MM.1S (cell line): Measurements from ENCODE around the gene YPEL5.

Experiments
- DNase-seq: peaks from one replicate; pipeline ENCODE4 v3.0.0-alpha.2; 2015
- H2AFZ ChIP-seq: fragments of 300-600 bp; sonication (generic); 2 replicates; pipeline ENCODE4 v1.6.0; 2016; ENCODE audit warnings: antibody characterized with exemption, low read length
- H3F3A ChIP-seq: fragments of 300-600 bp; sonication (generic); 2 replicates; pipeline ENCODE4 v1.6.1; 2016; ENCODE audit warnings: mild to moderate bottlenecking, antibody characterized with exemption, low read length, moderate library complexity, mixed read lengths; ENCODE audit not compliant: insufficient read depth
- H3K27ac ChIP-seq: fragments of 300-600 bp; sonication (generic); 2 replicates; pipeline ENCODE4 v1.5.1; 2016; ENCODE audit warnings: mild to moderate bottlenecking, low read length
- H3K27me3 ChIP-seq: fragments of 300-600 bp; sonication (generic); replicated peaks from 2 replicates; pipeline ENCODE4 v1.6.0; 2016; ENCODE audit warnings: low read length; ENCODE audit not compliant: insufficient read depth
- H3K36me3 ChIP-seq: fragments of 300-600 bp; sonication (generic); replicated peaks from 2 replicates; pipeline ENCODE4 v1.6.1; 2016; ENCODE audit warnings: mild to moderate bottlenecking, low read length, mixed read lengths; ENCODE audit not compliant: insufficient read depth
- H3K4me1 ChIP-seq: fragments of 300-600 bp; sonication (generic); 2 replicates; pipeline ENCODE4 v1.6.1; 2016; ENCODE audit warnings: low read length, mixed read lengths
- H3K4me2 ChIP-seq: fragments of 300-600 bp; sonication (generic); 2 replicates; pipeline ENCODE4 v1.6.0; 2016; ENCODE audit warnings: low read depth, low read length
- H3K4me3 ChIP-seq: fragments of 300-600 bp; sonication (generic); 2 replicates; pipeline ENCODE4 v1.5.1; 2016; ENCODE audit warnings: low read length, mixed read lengths
- H3K79me2 ChIP-seq: fragments of 300-600 bp; sonication (generic); 2 replicates; pipeline ENCODE4 v1.6.1; 2016; ENCODE audit warnings: mixed run types, low read length, mixed read lengths
- H3K9ac ChIP-seq: fragments of 300-600 bp; sonication (generic); 2 replicates; pipeline ENCODE4 v1.6.1; 2016; ENCODE audit warnings: low read length, mixed read lengths
- H3K9me2 ChIP-seq: fragments of 300-600 bp; sonication (generic); replicated peaks from 2 replicates; pipeline ENCODE4 v1.6.1; 2016; ENCODE audit warnings: mild to moderate bottlenecking, low read length, mixed read lengths; ENCODE audit not compliant: insufficient read depth
- H3K9me3 ChIP-seq: fragments of 300-600 bp; sonication (generic); replicated peaks from 2 replicates; pipeline ENCODE4 v1.6.1; 2016; ENCODE audit warnings: mild to moderate bottlenecking, low read length, mixed read lengths; ENCODE audit not compliant: insufficient read depth
- H4K20me1 ChIP-seq: fragments of 300-600 bp; sonication (generic); 2 replicates; pipeline ENCODE4 v1.6.1; 2016; ENCODE audit warnings: mild to moderate bottlenecking, low read length, moderate library complexity, mixed read lengths; ENCODE audit not compliant: insufficient read depth
- EZH2 ChIP-seq: fragments of 300-600 bp; sonication (generic); optimal IDR thresholded peaks from 2 replicates; pipeline ENCODE3; 2017; ENCODE audit warnings: low read depth, mild to moderate bottlenecking, antibody characterized with exemption, low read length, mixed read lengths
- EZH2phosphoT487 ChIP-seq: fragments of 300-600 bp; sonication (generic); IDR thresholded peaks from 2 replicates; pipeline ENCODE4 v1.6.1; 2018; ENCODE audit warnings: antibody characterized with exemption, low read length
- TF ChIP-seq, protein P1 (sequence below): fragments of 300-600 bp; sonication (generic); IDR thresholded peaks from 2 replicates; pipeline ENCODE4 v1.5.1; 2016; ENCODE audit warnings: antibody characterized with exemption, low read length, mixed read lengths

The YPEL5 gene

DNA sequence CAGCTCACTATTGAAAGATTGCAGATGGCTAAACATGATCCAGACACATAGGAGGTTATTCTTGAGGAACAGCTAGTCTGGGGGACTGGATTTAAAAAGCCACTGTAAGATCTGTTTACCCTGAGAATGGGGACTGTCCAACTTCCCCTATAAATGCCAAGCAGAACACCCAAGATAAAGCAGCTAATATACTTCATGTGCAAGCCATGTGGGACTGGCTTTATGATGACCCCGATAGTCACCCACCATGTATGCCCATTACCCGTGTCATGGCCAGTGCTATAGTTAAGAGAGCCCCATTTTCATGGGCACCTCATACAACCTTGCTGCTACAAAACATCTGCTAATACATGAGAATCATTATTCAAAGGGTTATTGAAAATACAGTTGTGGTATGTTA is 16.0 kb downstream of the YPEL5 start:
- Histone ChIP-seq H3F3A (no peaks in the 10 kb centered on the region), H3K36me3 (no peaks in the 10 kb centered on the region), H3K79me2 (no peaks in the 10 kb centered on the region), H3K9ac (no peak overlapping the region), H4K20me1 (no peaks in the 10 kb centered on the region), H2AFZ (no peak overlapping the region), H3K27ac (no peak overlapping the region), H3K4me2 (no peak overlapping the region), H3K9me2 (no peaks in the 10 kb centered on the region), H3K4me3 (no peak overlapping the region), H3K27me3 (no peaks in the 10 kb centered on the region), H3K9me3 (no peaks in the 10 kb centered on the region), H3K4me1 (no peaks in the 10 kb centered on the region)
- TF ChIP-seq EZH2phosphoT487 (no peak), EZH2 (no peak)
- TF ChIP-seq, protein P1, sequence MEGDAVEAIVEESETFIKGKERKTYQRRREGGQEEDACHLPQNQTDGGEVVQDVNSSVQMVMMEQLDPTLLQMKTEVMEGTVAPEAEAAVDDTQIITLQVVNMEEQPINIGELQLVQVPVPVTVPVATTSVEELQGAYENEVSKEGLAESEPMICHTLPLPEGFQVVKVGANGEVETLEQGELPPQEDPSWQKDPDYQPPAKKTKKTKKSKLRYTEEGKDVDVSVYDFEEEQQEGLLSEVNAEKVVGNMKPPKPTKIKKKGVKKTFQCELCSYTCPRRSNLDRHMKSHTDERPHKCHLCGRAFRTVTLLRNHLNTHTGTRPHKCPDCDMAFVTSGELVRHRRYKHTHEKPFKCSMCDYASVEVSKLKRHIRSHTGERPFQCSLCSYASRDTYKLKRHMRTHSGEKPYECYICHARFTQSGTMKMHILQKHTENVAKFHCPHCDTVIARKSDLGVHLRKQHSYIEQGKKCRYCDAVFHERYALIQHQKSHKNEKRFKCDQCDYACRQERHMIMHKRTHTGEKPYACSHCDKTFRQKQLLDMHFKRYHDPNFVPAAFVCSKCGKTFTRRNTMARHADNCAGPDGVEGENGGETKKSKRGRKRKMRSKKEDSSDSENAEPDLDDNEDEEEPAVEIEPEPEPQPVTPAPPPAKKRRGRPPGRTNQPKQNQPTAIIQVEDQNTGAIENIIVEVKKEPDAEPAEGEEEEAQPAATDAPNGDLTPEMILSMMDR: no peak
- DNase-seq: no peak

DNA sequence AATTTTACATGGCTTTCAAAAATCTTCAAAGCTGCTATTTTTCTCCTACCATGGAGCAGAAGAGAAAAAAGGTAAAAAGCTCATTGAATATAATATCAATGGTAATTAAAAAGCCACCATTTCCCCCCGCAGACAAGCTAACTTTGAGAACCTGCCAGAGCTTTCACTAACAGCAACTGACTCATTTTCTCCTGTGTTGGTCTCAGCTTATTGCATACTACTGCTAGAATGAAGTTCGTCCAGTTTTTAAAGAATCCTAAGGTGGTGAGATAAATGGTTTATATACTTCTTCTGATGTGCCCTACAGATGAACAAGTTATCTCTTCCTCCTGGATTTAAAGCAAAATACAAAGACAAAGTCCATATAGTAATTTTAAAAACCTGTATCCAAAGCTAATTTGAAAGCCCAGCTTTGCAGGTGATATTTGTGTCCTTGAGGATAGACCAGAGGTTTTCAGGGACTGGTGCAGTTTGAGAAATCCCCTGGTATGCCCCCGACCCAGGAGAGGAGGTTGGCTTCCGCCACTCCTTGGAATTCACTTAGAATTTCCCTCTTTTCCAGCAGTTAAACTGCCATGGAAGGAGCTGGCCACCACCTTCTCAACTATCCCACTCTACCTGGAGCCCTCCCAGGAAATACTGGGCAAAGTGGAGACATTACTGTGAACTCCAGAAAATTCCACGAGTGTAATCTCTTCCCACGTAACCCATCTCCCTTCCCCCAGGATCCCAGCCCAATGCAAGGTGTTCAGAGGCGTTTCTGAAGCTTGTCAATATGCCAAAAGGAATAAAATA is 17.5 kb downstream of the YPEL5 start:
- Histone ChIP-seq H3K27ac (no peak overlapping the region), H3K9me2 (no peaks in the 10 kb centered on the region), H4K20me1 (no peaks in the 10 kb centered on the region), H3K9me3 (no peaks in the 10 kb centered on the region), H3F3A (no peaks in the 10 kb centered on the region), H3K4me2 (no peak overlapping the region), H3K27me3 (no peaks in the 10 kb centered on the region), H2AFZ (no peak overlapping the region), H3K9ac (no peak overlapping the region), H3K79me2 (no peaks in the 10 kb centered on the region), H3K4me3 (no peak overlapping the region), H3K4me1 (no peaks in the 10 kb centered on the region), H3K36me3 (no peaks in the 10 kb centered on the region)
- DNase-seq: no peak
- TF ChIP-seq EZH2: no peak
- TF ChIP-seq, protein P1: no peak
- TF ChIP-seq EZH2phosphoT487: no peak

DNA sequence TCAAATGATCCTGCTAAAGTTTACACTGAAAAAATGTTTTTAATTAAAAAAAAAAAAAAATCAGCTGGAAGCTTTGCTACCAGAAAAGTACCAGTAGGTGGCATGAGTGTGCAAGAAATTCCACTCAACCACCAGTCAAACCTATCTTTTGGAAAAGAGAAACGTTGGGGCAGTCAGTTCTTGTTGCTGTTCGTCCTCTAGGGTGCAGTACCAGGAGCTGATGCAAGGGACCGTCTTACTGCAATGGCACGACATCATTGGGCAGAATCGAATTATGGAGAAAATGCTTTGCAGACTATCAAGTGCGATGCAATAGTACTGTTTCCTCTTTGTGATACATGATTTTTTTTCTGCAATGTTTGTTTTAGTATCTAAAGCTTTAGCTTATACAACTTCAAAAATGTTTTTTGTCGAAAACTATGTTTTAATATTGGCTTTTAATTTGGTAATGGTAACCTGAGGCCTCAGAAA is 18.3 kb downstream of the YPEL5 start:
- Histone ChIP-seq H3K4me1 (no peaks in the 10 kb centered on the region), H4K20me1 (no peaks in the 10 kb centered on the region), H3K27ac (no peak overlapping the region), H2AFZ (no peak overlapping the region), H3K4me2 (no peak overlapping the region), H3K36me3 (no peaks in the 10 kb centered on the region), H3K4me3 (no peak overlapping the region), H3K9me3 (no peaks in the 10 kb centered on the region), H3K79me2 (no peaks in the 10 kb centered on the region), H3K9ac (no peak overlapping the region), H3F3A (no peaks in the 10 kb centered on the region), H3K27me3 (no peaks in the 10 kb centered on the region), H3K9me2 (no peaks in the 10 kb centered on the region)
- TF ChIP-seq EZH2phosphoT487 (no peak), EZH2 (no peak)
- TF ChIP-seq, protein P1: peak; percentile 86
- DNase-seq: peak; percentile 90
